Left hindlimb (tissue), 1 donor: Measurements from ENCODE around the gene YY1.
"Not testable (repeated sequence)": the region's sequence is repeated elsewhere in the genome, so short reads cannot be mapped to it uniquely, and the experiment has no call there.

Experiments
- DNase-seq: peaks from one replicate; pipeline ENCODE4 v3.0.0-alpha.2; 2018

The YY1 gene

GRCh38 chr14:100297320-100298300, 58.7 kb downstream of the YY1 start:
- peak; percentile 87 for DNase-seq

GRCh38 chr14:100298551-100299237, 59.8 kb downstream of the YY1 start:
- peak; percentile 19 for DNase-seq

- DNase-seq: no peak
Measured at GRCh38 chr14:100299238-100299560, 60.3 kb downstream of the YY1 start.

- no peak for DNase-seq
Measured at GRCh38 chr14:100302616-100303015, 63.7 kb downstream of the YY1 start.

GRCh38 chr14:100303179-100303578, 64.2 kb downstream of the YY1 start:
- no peak for DNase-seq

- no peak for DNase-seq
Measured at GRCh38 chr14:100303925-100304324, 65.0 kb downstream of the YY1 start.

- no peak for DNase-seq
Measured at GRCh38 chr14:100304825-100305323, 65.9 kb downstream of the YY1 start.

- DNase-seq: peak; percentile 52
Measured at GRCh38 chr14:100305324-100306100, 66.6 kb downstream of the YY1 start.

- peak; percentile 87 for DNase-seq
Measured at GRCh38 chr14:100306101-100306997, 67.4 kb downstream of the YY1 start, which contains the start of gene SLC25A29. TSS of gene SLC25A29 (minus strand) at chr14:100306444. CDS start at chr14:100306232, 212 bp downstream.

- DNase-seq: no peak
Measured at GRCh38 chr14:100306998-100307765, 68.2 kb downstream of the YY1 start.

- DNase-seq: no peak
Measured at GRCh38 chr14:100307766-100308426, 69.0 kb downstream of the YY1 start.

- not testable (repeated sequence) for DNase-seq
Measured at GRCh38 chr14:100308427-100308792, 69.5 kb downstream of the YY1 start.

GRCh38 chr14:100309028-100309737, 70.2 kb downstream of the YY1 start:
- DNase-seq: no peak

- DNase-seq: not testable (repeated sequence)
Measured at GRCh38 chr14:100312110-100312876, 73.3 kb downstream of the YY1 start.

GRCh38 chr14:100312877-100313400, 74.0 kb downstream of the YY1 start:
- DNase-seq: no peak

GRCh38 chr14:100313464-100314230, 74.7 kb downstream of the YY1 start:
- DNase-seq: no peak

GRCh38 chr14:100314724-100315123, 75.8 kb downstream of the YY1 start:
- no peak for DNase-seq

- no peak for DNase-seq
Measured at GRCh38 chr14:100317389-100317788, 78.4 kb downstream of the YY1 start.
